ENCODE results near the gene ARCN1. TPM values are rescaled to one million over a fixed set of nuclear protein-coding genes. Genes with fewer than 3 reads are reported as not detected.

ARCN1 gene
- 85.2 to 94.4 TPM (median 89.4 TPM) in 5 replicates for total RNA-seq (2022; extraction: Qiagen RNA extraction)

GRCh38 chr11:118572061-118572980 is at the start of gene ARCN1:
Gene ARCN1 (plus strand): TSS chr11:118572409. CDS start chr11:118572548, 139 bp downstream.

GRCh38 chr11:118527109-118527508 is 45.1 kb upstream of the ARCN1 start, which contains the start of gene TTC36:
Gene TTC36 (plus strand): TSS chr11:118527474. CDS start chr11:118527495, 21 bp downstream.

GRCh38 chr11:118530683-118531596 is 41.3 kb upstream of the ARCN1 start, which contains the start of gene TMEM25:
Gene TMEM25 (plus strand): TSS chr11:118531192. CDS start chr11:118531802, 610 bp downstream.

GRCh38 chr11:118607401-118608359 is 35.5 kb downstream of the ARCN1 start, which contains the start of gene PHLDB1:
Gene PHLDB1 (plus strand): TSS chr11:118607615. CDS start chr11:118613837, 6,222 bp downstream.

Other genes with a start within 250 kb of the ARCN1 start
- gene CD3D, start 229.7 kb upstream of the ARCN1 start, total RNA-seq (2022; extraction: Qiagen RNA extraction): not detected in 5 replicates
- not detected in 5 replicates for gene CD3G, start 228.1 kb upstream of the ARCN1 start, total RNA-seq (2022; extraction: Qiagen RNA extraction)
- gene UBE4A, start 212.8 kb upstream of the ARCN1 start, total RNA-seq (2022; extraction: Qiagen RNA extraction): 8.8 to 10.1 TPM (median 9.4 TPM) in 5 replicates
- gene ATP5MG, start 170.8 kb upstream of the ARCN1 start, total RNA-seq (2022; extraction: Qiagen RNA extraction): 164 to 213 TPM (median 196 TPM) in 5 replicates
- 12.0 to 13.9 TPM (median 12.8 TPM) in 5 replicates for gene KMT2A, start 135.9 kb upstream of the ARCN1 start, total RNA-seq (2022; extraction: Qiagen RNA extraction)
- gene TTC36, start 44.9 kb upstream of the ARCN1 start, total RNA-seq (2022; extraction: Qiagen RNA extraction): not detected in 5 replicates
- gene TMEM25, start 41.2 kb upstream of the ARCN1 start, total RNA-seq (2022; extraction: Qiagen RNA extraction): 0.09 to 0.56 TPM (median 0.38 TPM) in 5 replicates
- 15.5 to 17.5 TPM (median 16.2 TPM) in 5 replicates for gene IFT46, start 6.5 kb upstream of the ARCN1 start, total RNA-seq (2022; extraction: Qiagen RNA extraction)
- 8.0 to 8.8 TPM (median 8.5 TPM) in 5 replicates for gene PHLDB1, start 35.2 kb downstream of the ARCN1 start, total RNA-seq (2022; extraction: Qiagen RNA extraction)
- not detected in 5 replicates for gene TREH, start 107.2 kb downstream of the ARCN1 start, total RNA-seq (2022; extraction: Qiagen RNA extraction)
- gene DDX6, start 218.8 kb downstream of the ARCN1 start, total RNA-seq (2022; extraction: Qiagen RNA extraction): 19.5 to 29.5 TPM (median 23.9 TPM) in 5 replicates

Measured in A549 treated with Mapracorat at 1 μM for 4 hours (cell line).